HAP-1 (cell line): ENCODE data around the gene CENPT.

ENCODE experiments used
- DNase-seq, 2 experiments: peaks; one replicate each; pipeline ENCODE4 v3.0.0-alpha.2; 2016 to 2020; ENCODE audit warnings: low spot score in 2 of 2
- H3K27me3 ChIP-seq: fragments of 250-450 bp; sonication (Bioruptor Pico); 2 replicates; pipeline ENCODE4 v1.5.1; 2020; ENCODE audit warnings: low read depth, mild to moderate bottlenecking, moderate library complexity
- H3K36me3 ChIP-seq: fragments of 250-450 bp; sonication (Bioruptor Pico); replicated peaks from 2 replicates; pipeline ENCODE4 v1.5.1; 2020; ENCODE audit warnings: mild to moderate bottlenecking
- H3K4me1 ChIP-seq: fragments of 250-450 bp; sonication (Bioruptor Pico); 2 replicates; pipeline ENCODE4 v1.5.1; 2020; ENCODE audit warnings: mild to moderate bottlenecking
- H3K4me3 ChIP-seq: fragments of 250-450 bp; sonication (Bioruptor Pico); 2 replicates; pipeline ENCODE4 v1.5.1; 2020; ENCODE audit warnings: mild to moderate bottlenecking, moderate library complexity
- H3K9me3 ChIP-seq: fragments of 250-450 bp; sonication (Bioruptor Pico); 2 replicates; pipeline ENCODE4 v1.5.1; 2020; ENCODE audit warnings: mild to moderate bottlenecking, moderate library complexity
- in situ Hi-C: fragments of 300-500 bp; cut with MboI; formaldehyde crosslinking; loops from 3 replicates; pipeline ENCODE4 v1.14.3; 2020; ENCODE audit warnings: low sequenced_read_pairs, inconsistent platforms, mixed read lengths

CENPT gene, protein sequence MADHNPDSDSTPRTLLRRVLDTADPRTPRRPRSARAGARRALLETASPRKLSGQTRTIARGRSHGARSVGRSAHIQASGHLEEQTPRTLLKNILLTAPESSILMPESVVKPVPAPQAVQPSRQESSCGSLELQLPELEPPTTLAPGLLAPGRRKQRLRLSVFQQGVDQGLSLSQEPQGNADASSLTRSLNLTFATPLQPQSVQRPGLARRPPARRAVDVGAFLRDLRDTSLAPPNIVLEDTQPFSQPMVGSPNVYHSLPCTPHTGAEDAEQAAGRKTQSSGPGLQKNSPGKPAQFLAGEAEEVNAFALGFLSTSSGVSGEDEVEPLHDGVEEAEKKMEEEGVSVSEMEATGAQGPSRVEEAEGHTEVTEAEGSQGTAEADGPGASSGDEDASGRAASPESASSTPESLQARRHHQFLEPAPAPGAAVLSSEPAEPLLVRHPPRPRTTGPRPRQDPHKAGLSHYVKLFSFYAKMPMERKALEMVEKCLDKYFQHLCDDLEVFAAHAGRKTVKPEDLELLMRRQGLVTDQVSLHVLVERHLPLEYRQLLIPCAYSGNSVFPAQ

DNA sequence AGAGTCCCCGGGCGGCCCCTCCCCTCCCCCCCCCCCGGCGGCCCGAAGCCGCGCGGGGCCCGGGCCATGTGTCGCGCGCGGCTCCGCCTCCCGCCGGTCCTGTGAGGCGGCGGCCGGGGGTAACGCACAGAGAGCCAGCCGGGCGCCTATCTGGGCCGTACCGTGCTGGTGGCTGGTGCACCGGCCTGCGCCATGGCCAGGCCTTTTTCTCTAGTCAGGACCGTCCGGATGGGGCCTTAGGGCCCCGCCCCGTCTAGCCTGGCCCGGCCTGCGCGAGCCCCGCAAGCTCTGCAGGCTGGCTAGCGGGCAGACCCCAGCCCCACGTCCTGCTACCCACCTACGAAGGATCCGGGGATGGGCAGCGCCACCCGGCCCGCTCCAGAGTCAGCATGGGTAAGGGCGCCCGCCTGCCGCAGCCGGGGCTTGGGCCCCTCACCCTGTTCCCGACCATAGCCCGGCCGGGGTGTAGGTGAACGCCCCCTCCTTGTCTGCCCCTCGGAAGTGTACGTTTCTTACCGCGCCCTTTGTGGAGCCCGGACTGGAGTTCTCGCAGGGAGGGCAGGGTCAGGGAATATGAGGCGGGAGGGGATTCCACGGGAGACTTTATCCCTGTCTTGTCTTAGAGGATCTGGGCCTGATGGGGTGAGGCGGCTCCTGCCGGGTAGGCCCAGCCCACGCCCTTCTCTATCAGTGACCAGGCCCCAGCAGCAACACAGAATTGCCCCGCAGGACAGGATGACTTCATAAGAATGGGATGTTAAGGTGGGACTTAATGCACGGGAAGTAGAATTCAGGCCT is at the start of gene CENPT:
Gene CENPT, minus strand, starts transcription at position 630 of the 798 bp plus-strand sequence. CDS start 13,834 bp downstream, outside the sequence.
- H3K27me3 ChIP-seq = no peaks in the 10 kb centered on the region
- in situ Hi-C loops = no loop called here
- peaks cover 36% of the 10 kb centered on the region for H3K4me1 ChIP-seq
- no peaks in the 10 kb centered on the region for H3K9me3 ChIP-seq
- H3K4me3 ChIP-seq = peak within 1 kb of the TSS; percentile 98
- DNase-seq = peak; percentile 20 to 38
- peaks cover 35% of the 10 kb centered on the region for H3K36me3 ChIP-seq

DNA sequence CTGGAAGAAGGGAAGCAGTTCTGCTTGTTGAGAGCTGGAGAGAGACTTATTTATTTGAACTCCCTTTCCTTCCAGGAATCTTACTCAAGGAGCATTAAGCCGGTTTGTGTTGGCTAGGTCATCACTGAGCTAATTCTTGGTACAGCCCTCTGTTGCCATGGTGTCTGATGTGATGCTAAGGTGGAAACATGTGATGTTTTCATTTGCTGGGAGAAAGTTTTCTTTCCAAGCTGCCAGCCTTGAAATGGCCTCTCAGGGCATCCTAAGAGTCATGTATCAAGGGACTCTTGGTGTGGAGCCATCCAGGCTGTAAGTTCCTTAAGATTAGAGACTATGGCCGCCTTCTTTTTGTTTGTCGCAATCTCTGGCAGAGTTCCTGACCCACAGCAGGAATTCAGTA is 49.7 kb upstream of the CENPT start:
- Histone ChIP-seq H3K36me3 (peaks cover 4% of the 10 kb centered on the region), H3K27me3 (no peaks in the 10 kb centered on the region), H3K4me1 (peaks cover 9% of the 10 kb centered on the region), H3K9me3 (no peaks in the 10 kb centered on the region), H3K4me3 (no peak overlapping the region)
- DNase-seq = no peak
- in situ Hi-C loops = no loop called here

DNA sequence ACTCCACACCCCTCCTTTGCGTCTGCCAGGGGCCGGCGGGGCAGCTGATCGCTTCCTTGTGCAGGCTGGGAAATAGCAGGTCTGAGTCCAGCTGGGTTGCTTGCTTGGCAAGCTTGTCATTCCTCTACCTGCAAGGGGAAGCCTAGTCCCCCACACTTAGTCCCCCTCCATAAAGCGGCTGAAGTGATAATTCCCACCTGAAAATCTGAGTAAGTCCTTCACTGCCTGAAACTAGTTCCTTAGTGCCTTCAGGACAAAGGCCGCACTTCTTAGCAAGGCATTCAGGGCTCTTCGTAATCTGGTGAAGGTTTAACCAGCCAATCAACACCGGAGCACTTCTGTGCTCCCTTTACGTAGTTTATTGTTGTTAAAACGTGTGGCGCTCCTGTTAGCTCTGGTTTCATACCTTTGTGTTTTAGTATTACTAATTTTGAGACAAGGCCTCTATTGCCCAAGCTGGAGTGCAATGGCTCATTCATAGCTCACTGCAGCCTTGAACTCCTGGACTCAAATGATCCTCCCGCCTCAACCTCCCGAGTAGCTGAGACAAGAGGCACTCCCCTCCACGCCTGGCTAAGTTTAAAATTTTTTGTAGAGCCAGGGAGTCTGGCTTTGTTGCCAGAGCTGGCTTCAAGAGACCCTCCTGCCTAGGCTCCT is 46.4 kb upstream of the CENPT start:
- H3K27me3 ChIP-seq = no peaks in the 10 kb centered on the region
- peak; percentile 10 to 42 for DNase-seq
- H3K4me3 ChIP-seq = peak overlapping the region; percentile 94
- H3K4me1 ChIP-seq = peaks cover 9% of the 10 kb centered on the region
- in situ Hi-C loops = no loop called here
- no peaks in the 10 kb centered on the region for H3K9me3 ChIP-seq
- H3K36me3 ChIP-seq = peaks cover 4% of the 10 kb centered on the region

DNA sequence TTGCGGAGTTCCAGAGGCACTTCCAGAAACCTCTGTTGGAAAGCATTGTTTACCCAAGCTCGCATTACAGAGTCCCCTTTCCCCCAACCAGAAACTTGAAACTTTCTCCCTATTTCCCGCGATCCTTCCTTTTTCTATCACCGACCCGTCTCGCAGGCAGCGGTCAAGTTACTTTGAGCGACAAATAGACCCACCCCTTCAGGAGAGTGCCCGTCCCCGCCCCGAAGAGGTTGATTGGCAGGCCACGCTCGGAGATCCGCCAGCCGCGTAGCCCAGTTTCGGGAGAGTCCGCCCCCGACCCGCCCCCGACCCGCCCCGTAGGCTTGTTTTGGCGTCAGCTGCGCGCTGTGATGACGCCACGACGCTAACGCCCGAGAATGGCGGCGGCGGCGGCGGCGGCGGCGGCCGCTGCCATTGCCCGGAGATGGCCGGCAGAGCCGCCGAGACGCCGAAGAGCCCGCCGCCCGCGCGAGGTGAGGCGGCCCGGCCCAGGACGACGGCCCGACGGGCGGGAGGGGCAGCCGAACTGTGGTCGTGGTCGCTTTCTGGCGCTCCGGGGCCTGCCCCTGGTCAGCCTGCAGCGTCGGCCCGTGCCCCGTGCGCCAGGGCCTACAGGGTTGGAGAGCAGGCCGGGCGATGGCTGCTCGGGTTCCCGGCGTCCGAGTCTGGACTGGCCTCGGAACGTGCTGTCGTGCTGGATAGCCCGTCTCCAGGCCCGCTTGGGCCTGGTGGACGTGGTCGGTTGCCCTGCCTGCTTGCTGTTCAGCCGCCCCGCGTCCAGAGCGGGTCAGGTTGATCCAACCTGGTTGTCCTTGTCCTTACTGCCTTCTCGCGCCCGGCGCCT is 45.6 kb upstream of the CENPT start, which contains the start of gene PSKH1:
Gene PSKH1, plus strand, starts transcription at position 356 of the 844 bp plus-strand sequence. CDS start 15,496 bp downstream, outside the sequence.
- H3K9me3 ChIP-seq = no peaks in the 10 kb centered on the region
- DNase-seq = peak; percentile 94 to 98
- peaks cover 4% of the 10 kb centered on the region for H3K36me3 ChIP-seq
- peak within 1 kb of the TSS; percentile 94 for H3K4me3 ChIP-seq
- in situ Hi-C loops = no loop called here
- H3K4me1 ChIP-seq = peaks cover 9% of the 10 kb centered on the region
- no peaks in the 10 kb centered on the region for H3K27me3 ChIP-seq

DNA sequence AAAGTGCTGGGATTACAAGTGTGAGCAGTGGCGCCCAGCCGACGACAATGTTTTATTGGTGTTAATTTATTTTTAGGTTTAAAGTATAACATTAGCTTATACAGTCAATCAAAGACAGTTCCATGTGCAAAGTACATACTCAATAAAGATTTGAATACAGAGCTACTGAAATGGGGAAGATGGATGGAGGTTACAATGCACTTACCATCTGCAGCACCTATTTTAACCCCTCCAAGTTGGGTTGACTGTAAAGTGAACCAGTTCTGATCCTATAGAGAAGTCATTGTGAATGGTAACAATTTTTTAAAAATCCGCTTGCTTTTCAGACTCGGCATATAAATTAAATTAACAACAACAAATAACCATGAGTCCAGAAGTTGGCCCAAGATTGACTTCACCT is 44.9 kb upstream of the CENPT start:
- no peak for DNase-seq
- H3K4me3 ChIP-seq = peak overlapping the region; percentile 94
- no peaks in the 10 kb centered on the region for H3K27me3 ChIP-seq
- H3K9me3 ChIP-seq = no peaks in the 10 kb centered on the region
- H3K4me1 ChIP-seq = peaks cover 9% of the 10 kb centered on the region
- peaks cover 4% of the 10 kb centered on the region for H3K36me3 ChIP-seq
- in situ Hi-C loops = no loop called here

DNA sequence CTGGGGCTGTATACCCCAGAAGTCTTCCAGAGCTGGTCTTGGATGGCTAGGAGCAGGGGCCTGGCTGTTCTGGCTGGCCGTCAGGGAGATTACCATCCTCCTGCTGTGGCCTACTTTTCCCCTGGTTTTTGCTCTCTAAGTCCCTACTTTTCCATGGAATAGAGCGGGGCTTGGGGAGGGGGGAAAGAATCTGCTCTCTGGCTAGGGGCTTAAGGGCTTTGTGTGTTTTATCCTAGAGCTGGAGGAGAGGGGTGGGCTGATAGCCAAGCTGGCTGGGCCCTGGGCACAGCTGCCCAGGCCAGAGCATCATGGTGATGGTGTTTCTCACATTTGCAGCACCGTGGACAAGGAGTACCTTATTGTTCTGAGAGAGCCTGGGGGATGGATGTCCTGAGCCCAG is 40.8 kb upstream of the CENPT start:
- no peak for DNase-seq
- in situ Hi-C loops = no loop called here
- peaks cover 4% of the 10 kb centered on the region for H3K4me1 ChIP-seq
- H3K4me3 ChIP-seq = no peak overlapping the region
- H3K27me3 ChIP-seq = no peaks in the 10 kb centered on the region
- peaks cover 17% of the 10 kb centered on the region for H3K36me3 ChIP-seq
- no peaks in the 10 kb centered on the region for H3K9me3 ChIP-seq

DNA sequence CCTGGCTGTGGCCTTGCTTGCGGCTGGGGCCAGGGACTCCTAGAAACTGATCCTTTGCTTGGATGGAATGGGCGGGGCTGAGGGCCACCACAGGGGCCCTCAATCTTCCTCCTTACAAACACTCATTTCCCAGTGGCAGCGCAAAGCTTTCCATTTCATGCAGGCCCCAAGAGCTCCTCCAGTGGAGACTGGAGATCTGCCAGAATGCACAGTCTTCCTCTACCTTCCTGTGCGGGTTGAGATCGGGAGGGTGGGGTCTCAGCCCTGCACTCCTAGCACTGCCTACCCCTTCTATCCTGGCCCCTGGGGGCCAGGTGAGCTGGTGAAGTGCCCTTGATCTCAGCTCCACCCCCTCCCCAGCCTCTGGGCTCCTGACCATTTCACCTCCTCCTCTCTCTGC is 38.9 kb upstream of the CENPT start:
- no peaks in the 10 kb centered on the region for H3K4me1 ChIP-seq
- no peak overlapping the region for H3K4me3 ChIP-seq
- DNase-seq = no peak
- no peaks in the 10 kb centered on the region for H3K27me3 ChIP-seq
- no peaks in the 10 kb centered on the region for H3K9me3 ChIP-seq
- in situ Hi-C loops = no loop called here
- peaks cover 33% of the 10 kb centered on the region for H3K36me3 ChIP-seq

DNA sequence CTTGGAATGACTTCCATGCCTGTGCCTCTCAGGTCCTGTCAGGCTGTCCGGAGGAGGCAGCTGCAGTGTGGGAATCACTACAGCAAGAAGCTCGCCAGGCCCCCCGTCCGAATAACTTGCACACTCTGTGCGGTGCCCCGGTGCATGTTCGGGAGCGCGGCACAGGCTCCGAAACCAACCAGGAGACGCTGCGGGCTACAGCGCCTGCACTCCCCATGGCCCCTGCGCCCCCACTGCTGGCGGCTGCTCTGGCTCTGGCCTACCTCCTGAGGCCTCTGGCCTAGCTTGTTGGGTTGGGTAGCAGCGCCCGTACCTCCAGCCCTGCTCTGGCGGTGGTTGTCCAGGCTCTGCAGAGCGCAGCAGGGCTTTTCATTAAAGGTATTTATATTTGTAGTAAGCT is 38.5 kb upstream of the CENPT start:
- no peaks in the 10 kb centered on the region for H3K4me1 ChIP-seq
- in situ Hi-C loops = no loop called here
- H3K4me3 ChIP-seq = no peak overlapping the region
- DNase-seq = no peak
- H3K27me3 ChIP-seq = no peaks in the 10 kb centered on the region
- H3K9me3 ChIP-seq = no peaks in the 10 kb centered on the region
- peaks cover 37% of the 10 kb centered on the region for H3K36me3 ChIP-seq

DNA sequence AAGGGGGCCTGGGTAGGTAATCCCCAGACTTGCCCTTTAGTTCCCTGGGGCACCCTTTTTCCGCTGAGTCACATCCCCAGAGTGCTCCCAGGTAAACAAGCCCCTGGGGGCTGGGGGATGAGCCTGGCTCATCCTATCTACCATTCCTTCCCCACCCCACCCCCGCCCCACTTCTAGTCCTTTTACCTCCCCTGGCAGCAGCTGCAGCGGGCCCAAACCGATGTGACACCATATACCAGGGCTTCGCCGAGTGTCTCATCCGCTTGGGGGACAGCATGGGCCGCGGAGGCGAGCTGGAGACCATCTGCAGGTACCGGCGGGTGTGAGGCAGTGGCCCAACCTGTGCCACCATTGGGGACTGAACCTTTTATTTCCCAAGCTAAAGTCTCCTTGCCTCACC is 38.1 kb upstream of the CENPT start:
- H3K27me3 ChIP-seq = no peaks in the 10 kb centered on the region
- no peak for DNase-seq
- in situ Hi-C loops = no loop called here
- peaks cover 41% of the 10 kb centered on the region for H3K36me3 ChIP-seq
- no peaks in the 10 kb centered on the region for H3K9me3 ChIP-seq
- H3K4me1 ChIP-seq = no peaks in the 10 kb centered on the region
- H3K4me3 ChIP-seq = no peak overlapping the region

DNA sequence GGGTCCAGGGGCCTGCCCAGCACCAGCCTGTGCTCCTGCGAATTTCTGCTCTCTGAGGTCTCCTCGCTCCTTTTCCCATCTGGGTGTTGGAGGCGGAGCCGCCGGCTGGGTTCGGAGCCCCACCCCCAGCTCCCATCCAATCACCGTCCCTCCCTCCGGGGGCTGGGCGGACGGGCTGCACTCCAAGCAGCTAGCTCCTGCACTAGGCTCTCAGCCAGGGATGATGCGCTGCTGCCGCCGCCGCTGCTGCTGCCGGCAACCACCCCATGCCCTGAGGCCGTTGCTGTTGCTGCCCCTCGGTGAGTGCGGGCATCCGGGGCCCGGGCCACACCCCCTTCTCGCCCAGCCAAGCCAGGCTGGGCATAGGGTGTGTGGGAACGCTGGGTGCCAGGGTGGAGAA is 37.2 kb upstream of the CENPT start, which contains the start of gene NRN1L:
Gene NRN1L, plus strand, starts transcription at position 202 of the 400 bp plus-strand sequence. Its CDS starts 19 bp downstream, at position 221.
- no peaks in the 10 kb centered on the region for H3K4me1 ChIP-seq
- H3K4me3 ChIP-seq = no peak within 1 kb of the TSS
- no peaks in the 10 kb centered on the region for H3K27me3 ChIP-seq
- in situ Hi-C loops = no loop called here
- peak in 1 of 2 experiments; percentile 84 for DNase-seq
- H3K9me3 ChIP-seq = no peaks in the 10 kb centered on the region
- H3K36me3 ChIP-seq = peaks cover 50% of the 10 kb centered on the region

DNA sequence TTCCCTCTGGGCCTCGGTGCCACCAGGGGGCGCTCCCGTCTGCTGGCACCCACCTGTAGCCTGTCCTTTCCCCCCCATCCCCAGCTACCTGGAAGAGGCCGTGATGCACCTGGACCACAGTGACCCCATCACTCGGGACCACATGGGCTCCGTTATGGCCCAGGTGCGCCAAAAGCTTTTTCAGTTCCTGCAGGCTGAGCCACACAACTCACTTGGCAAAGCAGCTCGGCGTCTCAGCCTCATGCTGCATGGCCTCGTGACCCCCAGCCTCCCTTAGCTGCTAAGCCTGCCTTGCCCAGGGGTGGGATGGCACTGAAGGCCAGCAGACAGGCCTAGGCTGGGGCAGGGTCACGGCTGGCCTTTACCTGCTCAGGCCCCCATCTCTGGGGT is 36.4 kb upstream of the CENPT start:
- in situ Hi-C loops = no loop called here

DNA sequence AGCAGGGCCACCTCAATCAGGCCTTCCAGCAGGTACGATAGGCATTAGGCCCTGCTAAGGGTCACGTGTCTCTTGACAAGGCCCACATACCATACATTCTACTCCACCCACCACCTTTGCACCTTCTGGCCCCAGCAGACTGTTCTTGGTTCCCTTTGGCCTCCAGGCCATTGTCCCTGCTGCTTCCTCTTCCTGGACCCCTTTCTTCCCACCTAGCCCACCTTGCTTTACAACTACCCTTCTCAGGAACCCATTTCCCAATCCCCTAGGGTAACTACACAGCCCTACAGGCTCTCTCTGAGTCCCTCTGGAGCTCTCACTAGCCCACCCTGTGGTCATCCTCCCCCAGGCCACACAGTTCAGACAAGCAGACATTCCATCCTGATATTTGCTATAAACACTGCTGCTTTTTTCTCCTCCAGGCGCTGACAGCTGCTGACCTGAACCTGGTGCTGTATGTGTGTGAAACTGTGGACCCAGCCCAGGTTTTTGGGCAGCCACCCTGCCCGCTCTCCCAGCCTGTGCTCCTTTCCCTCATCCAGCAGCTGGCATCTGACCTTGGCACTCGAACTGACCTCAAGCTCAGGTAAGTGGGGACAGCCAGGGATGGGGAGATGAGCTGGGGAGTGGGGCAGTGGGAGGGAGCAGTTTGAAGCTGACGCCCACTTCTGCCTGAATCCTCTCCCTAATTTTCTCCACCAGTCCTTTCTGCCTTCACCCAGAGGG is 35.8 kb upstream of the CENPT start:
- no peak for DNase-seq
- in situ Hi-C loops = no loop called here
- Histone ChIP-seq H3K9me3 (no peaks in the 10 kb centered on the region), H3K4me1 (no peaks in the 10 kb centered on the region), H3K36me3 (peaks cover 64% of the 10 kb centered on the region), H3K4me3 (no peak overlapping the region), H3K27me3 (no peaks in the 10 kb centered on the region)

More for the DNA sequence above, 36.4 kb upstream of the CENPT start:
- peak; percentile 33 to 71 for DNase-seq
- peaks cover 58% of the 10 kb centered on the region for H3K36me3 ChIP-seq
- no peak overlapping the region for H3K4me3 ChIP-seq
- no peaks in the 10 kb centered on the region for H3K27me3 ChIP-seq
- no peaks in the 10 kb centered on the region for H3K4me1 ChIP-seq
- H3K9me3 ChIP-seq = no peaks in the 10 kb centered on the region
